AG04449 (cell line): ENCODE measurements around the gene JAKMIP3.

Source experiments
- CTCF ChIA-PET: fragments of 350-600 bp; formaldehyde crosslinking; extraction: SDS; loops from one replicate; lab custom pipeline; 2021; ENCODE audit warnings: antibody characterized with exemption; lab: Yijun Ruan, JAX
- POLR2A ChIA-PET: fragments of 400-600, 350-600 bp; formaldehyde crosslinking; extraction: SDS; loops from one replicate; lab custom pipeline; 2020; ENCODE audit warnings: antibody characterized with exemption, inconsistent platforms; lab: Yijun Ruan, JAX
- DNase-seq: peaks from one replicate; pipeline ENCODE4 v3.0.0-alpha.2; 2010; ENCODE audit warnings: low read depth, low spot score
- H3K4me3 ChIP-seq: 2 replicates; pipeline ENCODE4 v1.5.1; 2011; ENCODE audit warnings: low read depth, mild to moderate bottlenecking, control low read depth, low read length
- CTCF ChIP-seq: IDR thresholded peaks from one replicate; pipeline ENCODE4 v1.5.1; 2011; ENCODE audit warnings: mild to moderate bottlenecking, moderate library complexity, low read length, control low read depth, inconsistent platforms; ENCODE audit not compliant: insufficient read depth; ENCODE audit errors: missing control alignments

Gene JAKMIP3

GRCh38 chr10:132096863-132097478 lies 31.2 kb downstream of the JAKMIP3 start:
- CTCF ChIA-PET = no interaction called here
- POLR2A ChIA-PET = no interaction called here
- DNase-seq = no peak
- TF ChIP-seq CTCF = no peak
- H3K4me3 ChIP-seq = no peak overlapping the region

- no peak for DNase-seq
- TF ChIP-seq CTCF = no peak
- no peak overlapping the region for H3K4me3 ChIP-seq
- ChIA-PET CTCF (no interaction called here), POLR2A (no interaction called here)
Measured at GRCh38 chr10:132097609-132098377, 32.0 kb downstream of the JAKMIP3 start.

- H3K4me3 ChIP-seq = no peak overlapping the region
- TF ChIP-seq CTCF = no peak
- ChIA-PET POLR2A (no interaction called here), CTCF (no interaction called here)
- DNase-seq = no peak
Measured at GRCh38 chr10:132098539-132099388, 33.0 kb downstream of the JAKMIP3 start.

- H3K4me3 ChIP-seq = no peak overlapping the region
- CTCF ChIA-PET = no interaction called here
- TF ChIP-seq CTCF = no peak
- no peak for DNase-seq
- POLR2A ChIA-PET = no interaction called here
Measured at GRCh38 chr10:132099389-132100090, 33.8 kb downstream of the JAKMIP3 start.

- DNase-seq = no peak
- no peak for TF ChIP-seq CTCF
- H3K4me3 ChIP-seq = no peak overlapping the region
- CTCF ChIA-PET = no interaction called here
- POLR2A ChIA-PET = no interaction called here
Measured at GRCh38 chr10:132100091-132100481, 34.3 kb downstream of the JAKMIP3 start.
